ENCODE data around the gene MYNN. TPM values are rescaled to one million over a fixed set of nuclear protein-coding genes. Genes with fewer than 3 reads are reported as not detected.

MYNN gene
- total and polyA plus RNA-seq, 9 of the 15 experiments (the other 6 are each of a cell fraction or from before 2014, with no cell fraction given), result 10.4 to 35.7 (median 21.3) TPM

- TF ChIP-seq PATZ1 (CRISPR knock-in tag; IDR thresholded peaks at IDR 0.05; ENCODE audit: borderline replicate concordance), result peak; percentile 59; the same call in 1 of the 2 replicates
- TF ChIP-seq BHLHE40 (IDR thresholded peaks at IDR 0.05; ENCODE audit: low read length), result peak; percentile 31; the same call in 1 of the 2 replicates
- TF ChIP-seq ZNF212 (CRISPR knock-in tag; IDR thresholded peaks at IDR 0.05), result peak; percentile 80; the same call in 1 of the 2 replicates
- no peak for TF ChIP-seq ESRRB (CRISPR knock-in tag; IDR thresholded peaks at IDR 0.05; ENCODE audit: borderline replicate concordance)
- TF ChIP-seq ETV1 (tag; conservative IDR thresholded peaks at IDR 0.05; ENCODE audit: low read depth), result peak; percentile 74
- TF ChIP-seq BRF2 (IDR thresholded peaks at IDR 0.05; ENCODE audit: borderline replicate concordance, insufficient read depth, insufficient read length), result no peak
- TF ChIP-seq RBBP5 (IDR thresholded peaks at IDR 0.05; ENCODE audit: borderline replicate concordance, insufficient read depth, low read length, poor library complexity, severe bottlenecking), result peak; percentile 60
- TF ChIP-seq ZNF589 (CRISPR knock-in tag; IDR thresholded peaks at IDR 0.05; ENCODE audit: low read depth), result 0 out of 2 replicates have a peak, but pooled peaks have one; percentile 63
- TF ChIP-seq GTF2F1 (IDR thresholded peaks at IDR 0.05; ENCODE audit: low read depth, low read length), result no peak
- peak; percentile 97 for TF ChIP-seq POLR2H (tag; IDR thresholded peaks at IDR 0.05; ENCODE audit: low read depth)
- TF ChIP-seq ATF1 (CRISPR knock-in tag; IDR thresholded peaks at IDR 0.05), result no peak
- TF ChIP-seq ATF1 (tag; IDR thresholded peaks at IDR 0.05), result peak; percentile 58
- TF ChIP-seq FUS (optimal IDR thresholded peaks at IDR 0.05; ENCODE audit: low read depth, low read length), result no peak
- TF ChIP-seq MLX (CRISPR knock-in tag; conservative IDR thresholded peaks at IDR 0.05), result no peak; a peak in 2 of 4 replicates
- TF ChIP-seq GTF2E2 (tag; IDR thresholded peaks at IDR 0.05), result no peak
- no peak for TF ChIP-seq EP300 (IDR thresholded peaks at IDR 0.05; ENCODE audit: low read length)
- TF ChIP-seq COPS2 (conservative IDR thresholded peaks at IDR 0.05), result no peak
- TF ChIP-seq ZC3H11A (IDR thresholded peaks at IDR 0.05; ENCODE audit: low read depth, low read length), result no peak
- no peak for TF ChIP-seq FOXO4 (CRISPR knock-in tag; IDR thresholded peaks at IDR 0.05)
- TF ChIP-seq HDAC1 (IDR thresholded peaks at IDR 0.05), result peak in 1 of 2 experiments; percentile 12; a peak in 1 of 4 replicates
- TF ChIP-seq TGIF2 (CRISPR knock-in tag; IDR thresholded peaks at IDR 0.05), result no peak
- TF ChIP-seq HNRNPH1 (optimal IDR thresholded peaks at IDR 0.05; ENCODE audit: low read depth, low read length), result peak; percentile 95
- TF ChIP-seq ZNF695 (CRISPR knock-in tag; IDR thresholded peaks at IDR 0.05), result no peak
- TF ChIP-seq RNF2 (IDR thresholded peaks at IDR 0.05), result 0 out of 2 replicates have a peak, but pooled peaks have one; percentile 25
Observed at GRCh38 chr3:169764882-169765612, 8.1 kb upstream of the MYNN start, which contains the start of gene TERC (continued).

Data from K562 (cell line).